HG02610 (cell line): Measurements from ENCODE around the gene LUC7L3.

ENCODE experiments used
- ATAC-seq: cut with Tn5 transposase; IDR thresholded peaks from one replicate; pipeline ENCODE4 v1.9.1; 2021; ENCODE audit warnings: mild to moderate bottlenecking, moderate library complexity; ENCODE audit not compliant: unreplicated experiment

LUC7L3 gene

GRCh38 chr17:50685691-50686493 lies 33.5 kb upstream of the LUC7L3 start:
- no peak for ATAC-seq

GRCh38 chr17:50686494-50687199 lies 32.8 kb upstream of the LUC7L3 start:
- no peak for ATAC-seq

- no peak for ATAC-seq
These were observed 32.0 kb upstream of the LUC7L3 start for GRCh38 chr17:50687200-50688066.

GRCh38 chr17:50688245-50688644 lies 31.2 kb upstream of the LUC7L3 start:
- ATAC-seq, result no peak

- no peak for ATAC-seq
These were observed 30.2 kb upstream of the LUC7L3 start for GRCh38 chr17:50689251-50689650.

- ATAC-seq, result no peak
These were observed 29.2 kb upstream of the LUC7L3 start for GRCh38 chr17:50689956-50690886.

- ATAC-seq, result no peak
These were observed 28.4 kb upstream of the LUC7L3 start for GRCh38 chr17:50690887-50691549.

- ATAC-seq, result no peak
These were observed 27.6 kb upstream of the LUC7L3 start for GRCh38 chr17:50691550-50692447.

GRCh38 chr17:50692448-50693035 lies 26.9 kb upstream of the LUC7L3 start:
- ATAC-seq, result no peak

- ATAC-seq, result no peak
These were observed 26.2 kb upstream of the LUC7L3 start for GRCh38 chr17:50693036-50693682.

- no peak for ATAC-seq
These were observed 23.0 kb upstream of the LUC7L3 start for GRCh38 chr17:50696365-50696879.

GRCh38 chr17:50697062-50697461 lies 22.3 kb upstream of the LUC7L3 start:
- no peak for ATAC-seq

GRCh38 chr17:50697663-50698272 lies 21.6 kb upstream of the LUC7L3 start:
- no peak for ATAC-seq

GRCh38 chr17:50699410-50699809 lies 20.0 kb upstream of the LUC7L3 start:
- no peak for ATAC-seq

- ATAC-seq, result no peak
These were observed 16.2 kb upstream of the LUC7L3 start for GRCh38 chr17:50703162-50703561.

GRCh38 chr17:50707289-50708049 lies 11.9 kb upstream of the LUC7L3 start, which contains the start of gene ANKRD40:
Gene ANKRD40, minus strand, starts transcription at chr17:50707914. Its CDS starts 260 bp downstream, at chr17:50707654.
- ATAC-seq, result peak; percentile 76
